ENCODE data around the gene DGKI. TPM values are rescaled to one million over a fixed set of nuclear protein-coding genes. Genes with fewer than 3 reads are reported as not detected.

DGKI gene
- total and polyA plus RNA-seq, 2 experiments from 2014 or later: 0.16 to 1.0 TPM

GRCh38 chr7:137434946-137435345 lies 411.8 kb downstream of the DGKI start (continued):
- no peak for TF ChIP-seq ZNF462 (CRISPR knock-in tag; IDR thresholded peaks at IDR 0.05)
- no peak for TF ChIP-seq EZH2phosphoT487 (IDR thresholded peaks at IDR 0.05; ENCODE audit: unreplicated experiment)
- no peak for TF ChIP-seq ETS1 (IDR thresholded peaks at IDR 0.05)
- no peak for TF ChIP-seq POLR2AphosphoS5 (IDR thresholded peaks at IDR 0.05; ENCODE audit: low read depth)
- TF ChIP-seq CREB1 (CRISPR knock-in tag; IDR thresholded peaks at IDR 0.05; ENCODE audit: low read depth): no peak
- no peak for TF ChIP-seq EZH2 (IDR thresholded peaks at IDR 0.05; ENCODE audit: low read depth, unreplicated experiment)
- no peak for TF ChIP-seq ZNF114 (CRISPR knock-in tag; IDR thresholded peaks at IDR 0.05)
- TF ChIP-seq JUNB (IDR thresholded peaks at IDR 0.05; ENCODE audit: unreplicated experiment): no peak
- no peak for TF ChIP-seq ZNF331 (CRISPR knock-in tag; IDR thresholded peaks at IDR 0.05; ENCODE audit: low read depth)
- TF ChIP-seq CTCF (conservative IDR thresholded peaks at IDR 0.05; ENCODE audit: low read depth in 2 of 2): no peak
- TF ChIP-seq NANOG (IDR thresholded peaks at IDR 0.05; ENCODE audit: borderline replicate concordance): no peak

Data from GM23338 (cell line).